GM06990 (cell line): ENCODE data around the gene METAP1.
"Not testable (repeated sequence)": the region's sequence is repeated elsewhere in the genome, so short reads cannot be mapped to it uniquely, and the experiment has no call there.

Experiments
- DNase-seq: peaks from one replicate; pipeline ENCODE4 v3.0.0-alpha.2; 2011; ENCODE audit not compliant: insufficient read length; ENCODE audit errors: extremely low read depth
- H3K27me3 ChIP-seq: replicated peaks from 2 replicates; pipeline ENCODE4 v1.6.0; 2011; ENCODE audit warnings: low read length; ENCODE audit not compliant: control insufficient read depth, insufficient read depth
- H3K36me3 ChIP-seq: 2 replicates; pipeline ENCODE4 v1.5.1; 2011; ENCODE audit warnings: low read length; ENCODE audit not compliant: control insufficient read depth, insufficient read depth
- H3K4me3 ChIP-seq: replicated peaks from 2 replicates; pipeline ENCODE4 v1.5.1; 2011; ENCODE audit warnings: low read depth, mild to moderate bottlenecking, control low read depth, low read length
- CTCF ChIP-seq: IDR thresholded peaks from 2 replicates; pipeline ENCODE4 v1.5.1; 2011; ENCODE audit warnings: low read length, control low read depth, mild to moderate bottlenecking, inconsistent platforms; ENCODE audit not compliant: insufficient read depth, poor library complexity, severe bottlenecking

METAP1 gene

GRCh38 chr4:99103166-99103565 is 107.6 kb downstream of the METAP1 start:
- Histone ChIP-seq H3K27me3 (no peaks in the 10 kb centered on the region), H3K36me3 (no peaks in the 10 kb centered on the region), H3K4me3 (no peak overlapping the region)
- no peak for DNase-seq
- TF ChIP-seq CTCF: no peak

DNA sequence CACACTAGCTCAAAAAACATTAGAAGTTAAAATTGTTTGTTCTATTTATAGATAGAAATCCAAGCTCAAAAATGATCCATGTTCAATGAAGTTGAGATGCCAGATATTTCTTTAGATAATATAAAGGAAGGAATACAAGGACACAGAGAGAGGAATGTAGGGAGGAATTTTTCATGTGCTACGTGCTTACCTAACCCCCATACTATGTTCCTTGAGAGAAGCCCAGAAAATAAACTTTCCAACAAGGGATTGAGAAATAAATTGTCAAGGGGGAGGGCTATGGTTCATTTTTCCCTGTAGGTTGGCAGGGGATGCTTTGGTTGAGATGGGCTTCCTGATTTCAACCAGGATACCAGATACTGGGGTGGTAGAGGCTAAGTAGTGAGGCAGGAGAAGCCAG is 108.6 kb downstream of the METAP1 start:
- TF ChIP-seq CTCF: no peak
- H3K27me3 ChIP-seq: no peaks in the 10 kb centered on the region
- DNase-seq: no peak
- H3K36me3 ChIP-seq: no peaks in the 10 kb centered on the region
- no peak overlapping the region for H3K4me3 ChIP-seq

DNA sequence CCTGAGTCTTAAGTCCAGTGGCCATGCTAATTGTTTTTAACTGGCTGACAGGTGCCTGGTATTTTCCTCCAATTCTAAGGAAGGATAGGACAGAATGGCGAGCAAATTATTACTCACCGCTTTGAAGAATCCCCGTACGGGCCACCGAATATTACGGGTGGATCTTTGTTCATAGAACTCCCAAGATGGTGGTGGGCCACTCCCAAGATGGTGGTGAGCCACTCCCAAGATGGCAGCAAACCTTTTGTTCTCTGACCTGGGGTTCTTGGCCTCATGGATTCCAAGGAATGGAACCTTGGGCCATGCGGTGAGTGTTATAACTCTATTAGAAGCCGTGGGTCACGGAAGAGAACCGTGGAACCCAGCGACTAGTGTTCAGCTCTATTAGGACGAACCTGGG is 113.8 kb downstream of the METAP1 start:
- DNase-seq: not testable (repeated sequence)

More for the DNA sequence above, 113.8 kb downstream of the METAP1 start:
- not testable (repeated sequence) for H3K36me3 ChIP-seq, H3K4me3 ChIP-seq, H3K27me3 ChIP-seq
